Peyer's patch (tissue), 4 donors: Measurements from ENCODE around the gene ITGB8. TPM values are rescaled to one million over a fixed set of nuclear protein-coding genes. Genes with fewer than 3 reads are reported as not detected.

Source experiments
- DNase-seq, 3 donors: peaks; one replicate each; pipeline ENCODE4 v3.0.0-alpha.2; 2017 to 2019
- H3K27ac ChIP-seq, 4 donors: fragments of 200-600 bp; sonication (generic); one replicate each; pipeline ENCODE4 v1.5.1; 2016 to 2019
- H3K27me3 ChIP-seq, 2 donors: fragments of 200-600 bp; sonication (generic); one replicate each; pipeline ENCODE4 v1.5.1; 2019
- H3K36me3 ChIP-seq, 3 donors: fragments of 200-600 bp; sonication (generic); one replicate each; pipeline ENCODE4 v1.5.1; 2016 to 2019
- H3K4me1 ChIP-seq, 4 donors: fragments of 200-600 bp; sonication (generic); one replicate each; pipeline ENCODE4 v1.5.1; 2016 to 2019
- H3K4me3 ChIP-seq, 4 donors: fragments of 200-600 bp; sonication (generic); 1 replicate in 3 of 4; 2 replicates in 1 of 4; pipeline ENCODE4 v1.5.1; 2016 to 2019; ENCODE audit warnings: mild to moderate bottlenecking in 1 of 4
- H3K9me3 ChIP-seq, 4 donors: fragments of 200-600 bp; sonication (generic); one replicate each; pipeline ENCODE4 v1.5.1; 2016 to 2019; ENCODE audit warnings: mild to moderate bottlenecking in 1 of 4
- POLR2A ChIP-seq, 2 donors: fragments of 450-650 bp; IDR thresholded peaks; one replicate each; pipeline ENCODE4 v1.5.1; 2017; ENCODE audit warnings: antibody characterized with exemption in 2 of 2, mild to moderate bottlenecking in 2 of 2, moderate library complexity in 2 of 2
- total RNA-seq, 4 donors: library from RNA; depleted of rRNA; stranded (reverse); fragments of >200 nt; gene quantifications; one replicate each; pipeline ENCODE4 v1.1.0, GENCODE V29; 2016
- TF ChIP-seq, protein P1 (sequence below), 6 experiments: fragments of 450-650 bp in 4 of 6; fragments of 200-600 bp in 2 of 6; sonication (generic) in 1 of 6; IDR thresholded peaks; one replicate each; pipeline ENCODE4 v1.5.1; 2017 to 2019; ENCODE audit warnings: antibody characterized with exemption in 6 of 6, mild to moderate bottlenecking in 3 of 6, moderate library complexity in 1 of 6

ITGB8 gene
- total RNA-seq, 4 donors from 2014 or later, result 20.6 to 45.8 (median 32.7) TPM

DNA sequence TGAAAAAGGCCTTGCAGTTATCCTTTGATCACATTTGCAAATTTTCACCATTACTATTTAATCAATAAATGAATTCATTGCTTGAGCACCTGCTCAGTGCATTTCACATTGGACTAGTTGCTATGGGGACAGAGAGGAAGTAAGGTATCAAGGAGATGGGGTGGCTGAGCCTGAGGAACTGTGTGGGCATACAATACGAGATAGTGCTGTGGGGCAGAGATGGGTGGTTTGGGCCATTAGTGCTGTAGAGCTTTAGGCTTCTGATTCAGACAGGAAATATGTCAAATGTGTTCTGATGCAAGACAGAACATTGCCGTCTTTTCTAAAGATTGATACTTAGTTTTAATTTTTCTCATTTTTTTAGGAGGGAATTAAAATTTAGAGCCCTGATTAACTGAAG, 13.2 kb downstream of the ITGB8 start:
- no peak for DNase-seq
- H3K27me3 ChIP-seq, result no peaks in the 10 kb centered on the region
- no peaks in the 10 kb centered on the region for H3K36me3 ChIP-seq
- H3K27ac ChIP-seq, result no peak overlapping the region
- H3K4me3 ChIP-seq, result no peak overlapping the region
- no peaks in the 10 kb centered on the region for H3K9me3 ChIP-seq
- TF ChIP-seq, protein P1, sequence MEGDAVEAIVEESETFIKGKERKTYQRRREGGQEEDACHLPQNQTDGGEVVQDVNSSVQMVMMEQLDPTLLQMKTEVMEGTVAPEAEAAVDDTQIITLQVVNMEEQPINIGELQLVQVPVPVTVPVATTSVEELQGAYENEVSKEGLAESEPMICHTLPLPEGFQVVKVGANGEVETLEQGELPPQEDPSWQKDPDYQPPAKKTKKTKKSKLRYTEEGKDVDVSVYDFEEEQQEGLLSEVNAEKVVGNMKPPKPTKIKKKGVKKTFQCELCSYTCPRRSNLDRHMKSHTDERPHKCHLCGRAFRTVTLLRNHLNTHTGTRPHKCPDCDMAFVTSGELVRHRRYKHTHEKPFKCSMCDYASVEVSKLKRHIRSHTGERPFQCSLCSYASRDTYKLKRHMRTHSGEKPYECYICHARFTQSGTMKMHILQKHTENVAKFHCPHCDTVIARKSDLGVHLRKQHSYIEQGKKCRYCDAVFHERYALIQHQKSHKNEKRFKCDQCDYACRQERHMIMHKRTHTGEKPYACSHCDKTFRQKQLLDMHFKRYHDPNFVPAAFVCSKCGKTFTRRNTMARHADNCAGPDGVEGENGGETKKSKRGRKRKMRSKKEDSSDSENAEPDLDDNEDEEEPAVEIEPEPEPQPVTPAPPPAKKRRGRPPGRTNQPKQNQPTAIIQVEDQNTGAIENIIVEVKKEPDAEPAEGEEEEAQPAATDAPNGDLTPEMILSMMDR (IDR thresholded peaks at IDR 0.05), result no peak
- no peak for TF ChIP-seq POLR2A (IDR thresholded peaks at IDR 0.05)
- no peaks in the 10 kb centered on the region for H3K4me1 ChIP-seq

- DNase-seq, result no peak
- Histone ChIP-seq H3K9me3 (no peaks in the 10 kb centered on the region), H3K36me3 (no peaks in the 10 kb centered on the region), H3K4me1 (no peaks in the 10 kb centered on the region), H3K27ac (no peak overlapping the region), H3K27me3 (no peaks in the 10 kb centered on the region), H3K4me3 (no peak overlapping the region)
- TF ChIP-seq POLR2A (IDR thresholded peaks at IDR 0.05), result no peak
- TF ChIP-seq, protein P1 (IDR thresholded peaks at IDR 0.05), result no peak
Observed at GRCh38 chr7:20344396-20344795, 13.7 kb downstream of the ITGB8 start.

DNA sequence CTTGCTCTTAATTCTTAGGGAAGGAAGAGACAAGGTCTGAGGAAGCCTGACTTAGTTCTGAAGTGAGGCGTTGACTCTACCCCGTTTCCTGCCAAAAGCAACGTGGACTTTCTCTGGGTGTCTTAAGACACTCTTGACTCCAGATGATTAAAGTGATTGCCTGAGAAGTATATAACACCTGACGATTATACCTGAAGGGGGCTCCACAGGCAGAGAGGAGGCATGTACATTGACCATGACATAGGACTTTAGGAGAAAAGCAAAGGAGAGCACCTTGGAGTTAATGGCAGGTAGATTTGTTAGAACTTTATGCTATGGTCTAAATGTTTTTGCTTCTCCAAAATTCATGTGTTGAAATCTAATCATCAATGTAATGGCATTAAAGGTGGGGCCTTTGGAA, 15.9 kb downstream of the ITGB8 start:
- peaks cover 0 to 11% (median 0%) of the 10 kb centered on the region in 4 donors for H3K4me1 ChIP-seq
- no peaks in the 10 kb centered on the region for H3K27me3 ChIP-seq
- H3K27ac ChIP-seq, result no peak overlapping the region
- H3K4me3 ChIP-seq, result no peak overlapping the region
- no peak for TF ChIP-seq POLR2A (IDR thresholded peaks at IDR 0.05)
- TF ChIP-seq, protein P1 (IDR thresholded peaks at IDR 0.05), result no peak
- H3K36me3 ChIP-seq, result no peaks in the 10 kb centered on the region
- DNase-seq, result no peak
- no peaks in the 10 kb centered on the region for H3K9me3 ChIP-seq

- H3K27me3 ChIP-seq, result no peaks in the 10 kb centered on the region
- DNase-seq, result no peak
- no peaks in the 10 kb centered on the region for H3K9me3 ChIP-seq
- no peak overlapping the region for H3K4me3 ChIP-seq
- no peaks in the 10 kb centered on the region for H3K36me3 ChIP-seq
- peaks cover 0 to 11% (median 0%) of the 10 kb centered on the region in 4 donors for H3K4me1 ChIP-seq
- H3K27ac ChIP-seq, result no peak overlapping the region
- TF ChIP-seq, protein P1 (IDR thresholded peaks at IDR 0.05), result no peak
- TF ChIP-seq POLR2A (IDR thresholded peaks at IDR 0.05), result no peak
Observed at GRCh38 chr7:20347680-20348079, 17.0 kb downstream of the ITGB8 start.

DNA sequence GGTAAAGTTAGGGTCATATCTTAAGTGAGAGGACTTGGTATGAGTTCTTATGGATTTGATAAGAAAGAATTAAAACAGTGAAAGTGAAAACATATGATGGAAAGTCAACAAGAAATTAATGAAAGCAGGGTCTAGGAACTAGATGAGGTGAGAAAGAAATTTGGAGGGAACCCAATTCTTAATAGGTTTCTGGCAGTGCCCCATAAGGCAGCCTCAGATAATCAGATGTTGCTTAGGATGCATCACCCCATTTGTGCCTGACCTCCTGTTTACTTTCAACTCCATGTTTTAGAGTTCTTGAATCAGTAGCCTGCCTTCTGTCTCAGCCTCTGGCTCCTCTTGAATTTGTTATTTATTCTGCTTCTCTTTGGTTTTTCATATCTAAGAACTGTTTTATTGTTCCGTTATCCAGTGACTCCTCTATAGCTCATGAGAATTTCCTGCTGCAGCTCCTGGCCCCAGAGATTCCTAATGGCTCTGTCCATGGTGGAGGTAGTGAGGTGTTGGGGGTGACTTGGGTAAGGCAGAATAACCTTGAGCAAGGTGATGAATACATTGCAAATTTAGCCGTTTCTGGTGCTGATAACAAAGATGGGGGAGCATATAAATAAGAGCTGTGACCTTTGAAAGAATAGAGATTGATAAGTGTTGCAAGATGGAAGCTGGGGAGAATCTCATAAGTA, 17.6 kb downstream of the ITGB8 start:
- H3K9me3 ChIP-seq, result no peaks in the 10 kb centered on the region
- no peak overlapping the region for H3K27ac ChIP-seq
- H3K36me3 ChIP-seq, result no peaks in the 10 kb centered on the region
- peaks cover 0 to 11% (median 0%) of the 10 kb centered on the region in 4 donors for H3K4me1 ChIP-seq
- DNase-seq, result no peak
- TF ChIP-seq, protein P1 (IDR thresholded peaks at IDR 0.05), result no peak
- TF ChIP-seq POLR2A (IDR thresholded peaks at IDR 0.05), result no peak
- H3K27me3 ChIP-seq, result no peaks in the 10 kb centered on the region
- H3K4me3 ChIP-seq, result no peak overlapping the region
